ENCODE results near the gene NDUFB3. TPM values are rescaled to one million over a fixed set of nuclear protein-coding genes. Genes with fewer than 3 reads are reported as not detected.
A peak's percentile ranks its signal among the peaks of the same experiment; 100 is the strongest.

Gene NDUFB3
- total and polyA plus RNA-seq, 2 donors (not counting 3 experiments of a cell fraction or from before 2014, with no cell fraction given), result 65.6 to 96.7 TPM

GRCh38 chr2:201116959-201117734, 45.3 kb downstream of the NDUFB3 start:
- CTCF ChIA-PET, result interaction anchor here (0.9 to 5.4 kb wide), 19 partner anchors 9 to 215 kb away, joined by 3 to 140 read pairs (median 6); partner anchors contain the start of genes CASP10 and ORC2
- H3K4me2 ChIP-seq (ENCODE audit: insufficient read depth, low read length), result peak overlapping the region; percentile 99
- dilution Hi-C loops (cut with MboI; ENCODE audit: extremely low pct_ligation_motif_present, low sequenced_read_pairs) (no loop called here), intact Hi-C loops (cut with micrococcal nuclease) (loop anchor here (1.0 to 5.0 kb wide), 2 partner anchors 46 to 405 kb away; partner anchors contain the start of gene HYCC2)
- DNase-seq (ENCODE audit: low read depth, low spot score) (peak; percentile 94), FAIRE-seq (peak; percentile 69)
- BruUV-seq (replicated peaks), result no TSS peak
- H4K20me1 ChIP-seq (replicated peaks; ENCODE audit: control insufficient read depth, extremely low read depth, insufficient read depth, low read length), result no peaks in the 10 kb centered on the region
- H3K36me3 ChIP-seq (ENCODE audit: control insufficient read depth in 2 of 2, extremely low read depth in 1 of 2, insufficient read depth in 2 of 2, low read length in 2 of 2), result peaks cover 0 to 5% of the 10 kb centered on the region in 2 experiments
- H3K27me3 ChIP-seq (ENCODE audit: control insufficient read depth in 2 of 2, insufficient read depth in 2 of 2, low read length in 2 of 2), result no peaks in the 10 kb centered on the region
- H3K9ac ChIP-seq (replicated peaks; ENCODE audit: extremely low read depth, insufficient read depth, low read length), result peak overlapping the region; percentile 95
- H3K27ac ChIP-seq (ENCODE audit: insufficient read depth, low read depth, low read length), result peak overlapping the region; percentile 88
- H3K4me3 ChIP-seq (replicated peaks in 1 of 3; ENCODE audit: insufficient read depth in 1 of 3, low read depth in 1 of 3, low read length in 3 of 3), result peak overlapping the region; percentile 19 to 99 (median 77)
- H3K9me1 ChIP-seq (replicated peaks; ENCODE audit: control insufficient read depth, extremely low read depth, insufficient read depth, low read length), result no peaks in the 10 kb centered on the region
- H3K9me3 ChIP-seq (replicated peaks; ENCODE audit: control insufficient read depth, insufficient read depth, low read length), result no peaks in the 10 kb centered on the region
- no peak overlapping the region for H2AFZ ChIP-seq (ENCODE audit: low read depth, low read length)
- peaks cover 44% of the 10 kb centered on the region for H3K79me2 ChIP-seq (ENCODE audit: control insufficient read depth, insufficient read depth, low read length)
- POLR2A ChIA-PET, result interaction anchor here (0.7 to 2.3 kb wide), 7 partner anchors 13 to 46 kb away, joined by 4 to 11 read pairs (median 5); no protein-coding TSS in a partner anchor
- peaks cover 55% of the 10 kb centered on the region for H3K4me1 ChIP-seq (ENCODE audit: control insufficient read depth, extremely low read depth, insufficient read depth, low read length)
- TF ChIP-seq MAX (IDR thresholded peaks at IDR 0.05; ENCODE audit: insufficient read depth, insufficient read length), result no peak
- TF ChIP-seq MYC (IDR thresholded peaks at IDR 0.05; ENCODE audit: low read depth, low read length), result no peak
- TF ChIP-seq JUN (IDR thresholded peaks at IDR 0.05; ENCODE audit: borderline replicate concordance, insufficient read depth, insufficient read length, low read depth), result no peak
- no peak for TF ChIP-seq EZH2 (IDR thresholded peaks at IDR 0.05; ENCODE audit: borderline replicate concordance, low read depth, low read length, severe bottlenecking)
- TF ChIP-seq FOS (IDR thresholded peaks at IDR 0.05; ENCODE audit: borderline replicate concordance, insufficient read depth, low read length), result no peak
- peak; percentile 25 for TF ChIP-seq GATA2 (IDR thresholded peaks at IDR 0.05; ENCODE audit: insufficient read depth, insufficient read length, low read depth, low read length)
- TF ChIP-seq, protein P1, sequence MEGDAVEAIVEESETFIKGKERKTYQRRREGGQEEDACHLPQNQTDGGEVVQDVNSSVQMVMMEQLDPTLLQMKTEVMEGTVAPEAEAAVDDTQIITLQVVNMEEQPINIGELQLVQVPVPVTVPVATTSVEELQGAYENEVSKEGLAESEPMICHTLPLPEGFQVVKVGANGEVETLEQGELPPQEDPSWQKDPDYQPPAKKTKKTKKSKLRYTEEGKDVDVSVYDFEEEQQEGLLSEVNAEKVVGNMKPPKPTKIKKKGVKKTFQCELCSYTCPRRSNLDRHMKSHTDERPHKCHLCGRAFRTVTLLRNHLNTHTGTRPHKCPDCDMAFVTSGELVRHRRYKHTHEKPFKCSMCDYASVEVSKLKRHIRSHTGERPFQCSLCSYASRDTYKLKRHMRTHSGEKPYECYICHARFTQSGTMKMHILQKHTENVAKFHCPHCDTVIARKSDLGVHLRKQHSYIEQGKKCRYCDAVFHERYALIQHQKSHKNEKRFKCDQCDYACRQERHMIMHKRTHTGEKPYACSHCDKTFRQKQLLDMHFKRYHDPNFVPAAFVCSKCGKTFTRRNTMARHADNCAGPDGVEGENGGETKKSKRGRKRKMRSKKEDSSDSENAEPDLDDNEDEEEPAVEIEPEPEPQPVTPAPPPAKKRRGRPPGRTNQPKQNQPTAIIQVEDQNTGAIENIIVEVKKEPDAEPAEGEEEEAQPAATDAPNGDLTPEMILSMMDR (IDR thresholded peaks at IDR 0.05; ENCODE audit: extremely low read depth in 1 of 2, insufficient read depth in 1 of 2, low read depth in 1 of 2, low read length in 2 of 2), result peak; percentile 32 to 41
- peak; percentile 7 for TF ChIP-seq POLR2AphosphoS5 (IDR thresholded peaks at IDR 0.05; ENCODE audit: insufficient read depth, low read depth, low read length)
- peak; percentile 58 for TF ChIP-seq POLR2A (IDR thresholded peaks at IDR 0.05; ENCODE audit: low read depth, low read length)
